HFF-Myc (cell line): ENCODE measurements around the gene MLF2.

Source experiments
- DNase-seq: peaks from one replicate; pipeline ENCODE4 v3.0.0-alpha.2; 2011; ENCODE audit warnings: low read depth; ENCODE audit errors: extremely low read depth
- H3K4me3 ChIP-seq: replicated peaks from 2 replicates; pipeline ENCODE4 v1.5.1; 2011; ENCODE audit warnings: low read depth, mild to moderate bottlenecking, control low read depth, low read length
- TF ChIP-seq, protein P1 (sequence below): IDR thresholded peaks from 2 replicates; pipeline ENCODE4 v1.5.1; 2012; ENCODE audit warnings: mild to moderate bottlenecking, low read depth, low read length, control low read depth; ENCODE audit errors: missing control alignments

Gene MLF2

DNA sequence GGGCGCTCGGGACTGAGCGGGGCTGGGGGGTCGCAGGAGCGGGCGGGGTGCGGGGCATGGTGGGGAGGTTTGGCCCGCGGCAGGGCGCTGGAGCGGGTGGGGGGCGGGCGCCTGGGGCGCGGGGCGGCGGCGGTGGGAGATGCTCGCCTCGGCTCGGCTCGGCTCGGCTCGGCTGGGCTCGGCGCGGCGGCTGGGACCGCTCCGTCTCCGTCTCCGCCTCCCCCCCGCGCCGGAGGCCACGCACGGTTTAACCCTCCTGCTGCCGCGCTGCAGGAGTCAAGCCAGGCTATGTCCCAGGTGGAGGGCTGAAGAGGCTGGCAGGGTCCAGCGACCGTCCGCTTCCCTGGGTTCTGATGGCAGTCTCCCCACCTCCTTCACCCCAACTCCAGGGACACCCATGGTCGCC, 52.3 kb downstream of the MLF2 start, which contains the start of gene PIANP:
Gene PIANP (minus strand): TSS at position 170 of the 406 bp plus-strand sequence. CDS start 2,754 bp downstream, outside the sequence.
- TF ChIP-seq, protein P1, sequence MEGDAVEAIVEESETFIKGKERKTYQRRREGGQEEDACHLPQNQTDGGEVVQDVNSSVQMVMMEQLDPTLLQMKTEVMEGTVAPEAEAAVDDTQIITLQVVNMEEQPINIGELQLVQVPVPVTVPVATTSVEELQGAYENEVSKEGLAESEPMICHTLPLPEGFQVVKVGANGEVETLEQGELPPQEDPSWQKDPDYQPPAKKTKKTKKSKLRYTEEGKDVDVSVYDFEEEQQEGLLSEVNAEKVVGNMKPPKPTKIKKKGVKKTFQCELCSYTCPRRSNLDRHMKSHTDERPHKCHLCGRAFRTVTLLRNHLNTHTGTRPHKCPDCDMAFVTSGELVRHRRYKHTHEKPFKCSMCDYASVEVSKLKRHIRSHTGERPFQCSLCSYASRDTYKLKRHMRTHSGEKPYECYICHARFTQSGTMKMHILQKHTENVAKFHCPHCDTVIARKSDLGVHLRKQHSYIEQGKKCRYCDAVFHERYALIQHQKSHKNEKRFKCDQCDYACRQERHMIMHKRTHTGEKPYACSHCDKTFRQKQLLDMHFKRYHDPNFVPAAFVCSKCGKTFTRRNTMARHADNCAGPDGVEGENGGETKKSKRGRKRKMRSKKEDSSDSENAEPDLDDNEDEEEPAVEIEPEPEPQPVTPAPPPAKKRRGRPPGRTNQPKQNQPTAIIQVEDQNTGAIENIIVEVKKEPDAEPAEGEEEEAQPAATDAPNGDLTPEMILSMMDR: no peak
- H3K4me3 ChIP-seq: peak within 1 kb of the TSS; percentile 42
- DNase-seq: no peak

DNA sequence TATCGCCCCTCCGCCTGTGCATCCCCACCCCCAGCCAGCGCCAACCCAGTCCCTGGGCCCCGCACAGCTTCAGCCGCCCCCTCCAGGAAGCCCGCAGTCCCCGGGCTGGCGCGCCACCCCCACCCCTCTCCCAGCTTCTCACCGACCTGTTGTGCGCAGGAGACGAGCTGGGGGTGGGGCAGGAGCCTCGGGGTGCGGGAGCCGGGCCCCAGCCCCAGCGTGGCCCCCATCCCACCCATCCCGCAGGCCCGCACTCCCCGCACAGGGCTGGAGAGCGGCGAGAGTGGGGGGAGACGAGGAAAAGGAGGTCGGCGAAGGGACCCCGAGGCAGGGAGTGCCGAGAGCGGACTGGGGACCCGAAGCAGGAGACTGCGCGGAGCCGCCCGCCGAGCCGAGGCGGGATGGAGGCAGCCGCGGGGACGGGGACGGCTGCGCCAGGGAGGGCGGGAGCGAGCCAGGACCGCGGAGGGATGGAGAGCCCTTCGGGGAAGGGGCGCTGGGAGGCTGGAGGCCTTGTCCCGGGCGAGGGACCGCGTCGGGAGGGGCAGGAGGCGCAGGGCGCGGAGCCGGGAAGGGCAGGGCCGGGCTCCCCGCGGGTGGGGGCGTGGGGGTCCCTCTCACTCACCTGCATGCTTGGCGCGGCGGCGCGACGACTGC, 52.8 kb downstream of the MLF2 start:
- H3K4me3 ChIP-seq: peak overlapping the region; percentile 42
- DNase-seq: no peak
- TF ChIP-seq, protein P1: no peak

DNA sequence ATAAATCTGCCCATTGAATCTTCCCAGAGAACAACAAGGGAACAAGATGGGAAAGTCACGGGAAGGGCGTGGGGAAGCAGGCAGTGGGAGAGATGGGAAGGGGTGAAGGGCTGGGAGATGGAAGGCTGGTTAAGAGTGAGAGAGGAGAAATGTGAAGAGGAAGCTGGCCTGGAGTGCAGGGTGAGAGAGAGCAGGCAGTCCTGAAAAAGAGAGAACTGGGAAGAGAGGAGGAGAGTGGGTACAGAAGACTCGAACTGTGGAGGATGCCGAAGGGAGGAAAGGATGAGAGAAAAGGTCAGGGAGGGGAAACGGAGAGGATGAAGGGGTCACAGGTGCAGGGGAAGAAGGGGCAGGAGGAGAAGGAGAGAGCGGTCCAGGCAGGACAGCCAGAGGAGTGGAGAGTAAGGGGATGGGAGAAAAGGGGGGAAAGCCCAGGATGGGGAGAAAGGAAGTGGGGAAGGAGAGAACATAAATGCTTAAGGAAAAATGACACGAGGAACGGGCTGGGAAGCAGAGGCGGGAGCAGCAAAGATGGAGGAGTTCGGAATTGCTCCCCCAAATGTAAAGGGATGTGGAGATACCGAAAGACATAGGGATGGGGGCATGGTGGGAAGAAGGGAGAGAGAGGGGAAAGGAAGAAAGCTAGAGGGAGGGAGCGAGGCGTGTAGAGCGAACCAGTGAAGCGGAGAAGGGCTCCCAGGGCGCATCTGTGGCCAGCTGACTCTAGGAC, 53.5 kb downstream of the MLF2 start:
- TF ChIP-seq, protein P1: no peak
- no peak for DNase-seq
- peak overlapping the region; percentile 42; the same call in 1 of the 2 replicates for H3K4me3 ChIP-seq

DNA sequence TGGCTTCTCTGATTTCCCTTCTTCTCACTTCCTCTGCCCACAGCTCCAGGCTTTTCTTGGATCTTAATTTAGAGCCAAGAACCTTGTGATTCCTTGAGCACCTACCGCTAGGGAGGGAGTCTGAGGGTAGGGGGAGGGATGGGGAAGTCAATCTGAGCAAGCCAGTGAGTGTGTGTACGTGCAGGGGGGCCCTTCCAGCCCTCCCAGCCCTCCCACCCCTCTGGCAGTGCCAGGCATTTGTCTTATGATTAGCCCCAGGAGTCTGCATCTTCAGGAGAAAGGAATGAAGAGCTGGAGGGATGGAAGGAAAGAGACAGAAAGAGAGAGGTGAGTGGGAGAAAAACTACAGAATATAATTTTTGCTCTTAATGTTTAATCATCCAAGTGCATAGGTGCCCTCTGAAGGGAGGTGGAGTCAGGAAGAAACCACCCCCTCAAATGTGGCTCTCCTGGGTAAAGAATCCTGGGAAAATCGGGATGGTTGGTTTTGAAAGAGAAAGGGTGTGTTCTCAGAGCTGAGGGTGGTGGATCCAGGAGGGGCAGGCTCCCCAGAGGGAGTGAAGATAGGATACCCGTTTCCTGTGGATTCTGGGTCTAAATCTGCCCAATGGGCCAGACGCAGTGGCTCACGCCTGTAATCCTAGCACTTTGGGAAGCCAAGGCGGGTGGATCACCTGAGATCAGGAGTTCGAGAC, 54.4 kb downstream of the MLF2 start:
- DNase-seq: no peak
- TF ChIP-seq, protein P1: no peak
- H3K4me3 ChIP-seq: no peak overlapping the region
